Epithelial cell of esophagus (primary cell): Measurements from ENCODE around the gene HSBP1.

Source experiments
- DNase-seq: peaks from one replicate; pipeline ENCODE4 v3.0.0; 2010; ENCODE audit warnings: low read depth
- H3K4me3 ChIP-seq: 2 replicates; pipeline ENCODE4 v1.5.1; 2011; ENCODE audit warnings: mild to moderate bottlenecking, low read length, control low read depth
- CTCF ChIP-seq: IDR thresholded peaks from 2 replicates; pipeline ENCODE4 v1.5.1; 2011; ENCODE audit warnings: low read depth, mild to moderate bottlenecking, low read length, control low read depth, inconsistent platforms; ENCODE audit not compliant: insufficient read depth; ENCODE audit errors: missing control alignments

HSBP1 gene

GRCh38 chr16:83854420-83854819 is 46.6 kb downstream of the HSBP1 start:
- TF ChIP-seq CTCF, result no peak
- H3K4me3 ChIP-seq, result no peak overlapping the region
- DNase-seq, result no peak

- DNase-seq, result no peak
- TF ChIP-seq CTCF, result no peak
- H3K4me3 ChIP-seq, result no peak overlapping the region
Observed at GRCh38 chr16:83856792-83857191, 49.0 kb downstream of the HSBP1 start.

- no peak overlapping the region for H3K4me3 ChIP-seq
- no peak for DNase-seq
- TF ChIP-seq CTCF, result no peak
Observed at GRCh38 chr16:83859265-83859664, 51.5 kb downstream of the HSBP1 start.

DNA sequence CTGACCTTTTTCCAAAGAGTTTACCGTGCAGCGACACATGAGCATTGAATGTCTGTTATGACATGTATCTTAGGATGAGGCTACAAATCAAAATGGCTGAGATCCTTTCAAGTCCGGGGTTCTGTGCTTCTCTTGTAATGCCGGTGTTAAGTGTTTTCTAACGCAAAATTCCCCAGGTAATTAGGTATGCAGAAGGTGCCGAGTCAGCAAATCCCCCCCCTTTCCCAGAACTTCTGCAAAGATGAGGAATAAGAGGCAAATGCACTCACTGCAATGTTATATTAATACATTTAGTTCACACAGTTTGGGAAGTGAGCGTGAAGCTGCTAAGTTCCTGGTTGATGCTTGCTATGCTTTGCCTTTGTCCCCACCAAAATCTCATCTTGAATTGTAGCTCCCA is 54.9 kb downstream of the HSBP1 start:
- no peak for TF ChIP-seq CTCF
- no peak overlapping the region for H3K4me3 ChIP-seq
- DNase-seq, result no peak

GRCh38 chr16:83863682-83864081 is 55.9 kb downstream of the HSBP1 start:
- DNase-seq, result no peak
- no peak for TF ChIP-seq CTCF
- H3K4me3 ChIP-seq, result no peak overlapping the region
